ENCODE data around the gene CARD11.
"Not testable (repeated sequence)": the region's sequence is repeated elsewhere in the genome, so short reads cannot be mapped to it uniquely, and the experiment has no call there.

Gene CARD11

GRCh38 chr7:3063016-3063753, 19.5 kb upstream of the CARD11 start:
- peak; percentile 83 for DNase-seq

- no peak for DNase-seq
Measured at GRCh38 chr7:3057066-3057420, 13.4 kb upstream of the CARD11 start.

- DNase-seq, result no peak
Measured at GRCh38 chr7:3056234-3057065, 12.8 kb upstream of the CARD11 start.

- DNase-seq, result no peak
Measured at GRCh38 chr7:3055626-3056025, 12.0 kb upstream of the CARD11 start.

- DNase-seq, result peak; percentile 81
Measured at GRCh38 chr7:3042861-3043489, 692 bp downstream of the CARD11 start.

GRCh38 chr7:3041986-3042675, 1.5 kb downstream of the CARD11 start:
- DNase-seq, result no peak

GRCh38 chr7:3039787-3040186, 3.9 kb downstream of the CARD11 start:
- DNase-seq, result no peak

- DNase-seq, result not testable (repeated sequence)
Measured at GRCh38 chr7:3038011-3038410, 5.7 kb downstream of the CARD11 start.

- DNase-seq, result no peak
Measured at GRCh38 chr7:3037259-3037658, 6.4 kb downstream of the CARD11 start.

- DNase-seq, result no peak
Measured at GRCh38 chr7:3034591-3035150, 9.0 kb downstream of the CARD11 start.

GRCh38 chr7:3033581-3033980, 10.1 kb downstream of the CARD11 start:
- no peak for DNase-seq

GRCh38 chr7:3033136-3033535, 10.5 kb downstream of the CARD11 start:
- DNase-seq, result no peak

GRCh38 chr7:3032256-3032655, 11.4 kb downstream of the CARD11 start:
- DNase-seq, result no peak

GRCh38 chr7:3029138-3029537, 14.5 kb downstream of the CARD11 start:
- DNase-seq, result no peak

- DNase-seq, result no peak
Measured at GRCh38 chr7:3028758-3029093, 14.9 kb downstream of the CARD11 start.

GRCh38 chr7:3028071-3028757, 15.5 kb downstream of the CARD11 start:
- peak; percentile 61 for DNase-seq

GRCh38 chr7:3027005-3027845, 16.4 kb downstream of the CARD11 start:
- DNase-seq, result no peak

- DNase-seq, result no peak
Measured at GRCh38 chr7:3025616-3026015, 18.1 kb downstream of the CARD11 start.

GRCh38 chr7:3021825-3022224, 21.8 kb downstream of the CARD11 start:
- DNase-seq, result no peak

GRCh38 chr7:3021224-3021623, 22.4 kb downstream of the CARD11 start:
- DNase-seq, result not testable (repeated sequence)

- no peak for DNase-seq
Measured at GRCh38 chr7:3020416-3020815, 23.3 kb downstream of the CARD11 start.

Measured in CD4-positive, alpha-beta T cell treated with Interleukin-6 for 4 hours (primary cell).